CD4-positive, alpha-beta T cell (primary cell): Measurements from ENCODE around the gene HSD17B2. TPM values are rescaled to one million over a fixed set of nuclear protein-coding genes. Genes with fewer than 3 reads are reported as not detected.

Experiments used
- ATAC-seq: fragments of 200-7000 bp; cut with Tn5 transposase; one replicate; pipeline ENCODE4 v1.10.0; 2022; ENCODE audit warnings: mild to moderate bottlenecking; ENCODE audit not compliant: poor library complexity
- CTCF ChIA-PET: fragments of 350-600 bp; sonication (Branson Sonifier 250); formaldehyde crosslinking; loops from one replicate; lab custom pipeline; 2021; ENCODE audit warnings: antibody characterized with exemption, inconsistent platforms; lab: Charles Lee
- POLR2A ChIA-PET: fragments of 350-600 bp; sonication (Branson Sonifier 250); formaldehyde crosslinking; loops from one replicate; lab custom pipeline; 2021; ENCODE audit warnings: antibody characterized with exemption, inconsistent platforms; lab: Charles Lee
- DNase-seq, 14 experiments: peaks; one replicate each; pipeline ENCODE4 v3.0.0-alpha.2; 2013 to 2020; ENCODE audit warnings: mixed read lengths in 2 of 14
- H3K27ac ChIP-seq, 2 donors: one replicate each; pipeline versions ENCODE4 v1.5.1 to v1.7.0; 2013; ENCODE audit warnings: low read length in 2 of 2, low read depth in 1 of 2, mild to moderate bottlenecking in 1 of 2
- H3K27me3 ChIP-seq, 2 experiments: 1 replicate in 1 of 2; 2 replicates in 1 of 2; pipeline versions ENCODE4 v1.6.1 to v1.7.0; 2013; ENCODE audit warnings: low read length in 2 of 2, control low read depth in 1 of 2, mild to moderate bottlenecking in 1 of 2, moderate library complexity in 1 of 2; ENCODE audit not compliant: insufficient read depth in 2 of 2, control insufficient read depth in 1 of 2
- H3K36me3 ChIP-seq: one replicate; pipeline ENCODE4 v1.6.1; 2013; ENCODE audit warnings: low read length, control low read depth; ENCODE audit not compliant: insufficient read depth
- H3K4me1 ChIP-seq: one replicate; pipeline ENCODE4 v1.6.1; 2013; ENCODE audit warnings: low read length, control low read depth; ENCODE audit not compliant: insufficient read depth
- H3K4me3 ChIP-seq: one replicate; pipeline ENCODE4 v1.5.1; 2013; ENCODE audit warnings: mild to moderate bottlenecking, low read length, moderate library complexity
- H3K9me3 ChIP-seq, 2 experiments: 1 replicate in 1 of 2; 2 replicates in 1 of 2; pipeline versions ENCODE4 v1.6.1 to v1.7.0; 2013; ENCODE audit warnings: low read length in 2 of 2, mild to moderate bottlenecking in 2 of 2, control low read depth in 1 of 2, moderate library complexity in 1 of 2; ENCODE audit not compliant: control insufficient read depth in 1 of 2, insufficient read depth in 1 of 2
- H3K27ac Mint-ChIP-seq: one replicate; pipeline ENCODE4 v1.8.0; 2020; ENCODE audit warnings: mixed read lengths
- H3K27me3 Mint-ChIP-seq: one replicate; pipeline ENCODE4 v1.8.0; 2021; ENCODE audit warnings: mixed read lengths
- H3K36me3 Mint-ChIP-seq: one replicate; pipeline ENCODE4 v1.8.0; 2021; ENCODE audit warnings: low read depth, mixed read lengths
- H3K4me1 Mint-ChIP-seq: one replicate; pipeline ENCODE4 v1.8.0; 2021; ENCODE audit warnings: low read depth, mixed read lengths
- H3K4me3 Mint-ChIP-seq: one replicate; pipeline ENCODE4 v1.8.0; 2020; ENCODE audit warnings: mild to moderate bottlenecking, mixed read lengths
- H3K9me3 Mint-ChIP-seq: one replicate; pipeline ENCODE4 v1.8.0; 2020; ENCODE audit warnings: mixed read lengths
- intact Hi-C, 2 experiments: fragments of 100-400 bp; cut with DNase I in 1 of 2; cut with micrococcal nuclease in 1 of 2; formaldehyde crosslinking; loops; one replicate each; pipeline versions ENCODE4 v1.15.1 to v1.9.0; 2023 to 2025; cut with DNase I, micrococcal nuclease
- total RNA-seq, 174 experiments: library from RNA in 2 of 174; stranded (reverse) in 2 of 174; gene quantifications; one replicate each; pipeline ENCODE4 v1.2.3 and lab custom pipeline; 2021 to 2026
- TF ChIP-seq, protein P1 (sequence below): fragments of 200-600 bp; IDR thresholded peaks from one replicate; pipeline ENCODE4 v1.8.0; 2022; ENCODE audit warnings: antibody characterized with exemption, mild to moderate bottlenecking

The HSD17B2 gene
- total RNA-seq, 2 experiments from 2014 or later = not detected

DNA sequence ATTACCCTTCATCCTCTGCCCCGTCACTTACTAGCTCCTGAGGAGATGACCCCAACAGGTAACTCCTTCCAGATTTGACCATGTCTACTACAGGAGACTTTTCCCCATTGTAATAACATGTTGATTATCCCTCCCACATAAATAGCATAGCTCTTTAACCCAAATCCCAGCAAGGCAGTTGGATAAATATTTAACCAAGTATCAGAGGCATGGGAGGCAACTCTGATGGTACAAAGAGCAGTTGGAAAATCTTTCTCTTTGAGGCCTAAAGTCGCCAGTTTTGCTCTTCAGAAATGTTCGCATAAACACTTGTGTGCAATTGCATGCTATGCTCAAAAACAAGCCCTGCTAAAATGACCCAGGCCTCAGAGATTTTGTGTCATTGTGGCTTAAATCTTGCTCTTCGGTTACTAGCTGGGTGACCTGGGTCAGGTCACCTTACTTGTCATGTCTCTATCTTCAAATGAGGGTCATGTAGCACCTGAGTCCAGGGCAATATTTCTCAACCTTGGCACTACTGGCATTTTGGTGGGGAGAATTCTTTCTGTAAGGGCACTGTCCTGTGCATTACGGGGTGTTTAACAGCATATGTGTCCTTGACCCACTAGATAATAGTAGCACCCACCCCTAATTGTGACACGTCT is 48.8 kb downstream of the HSD17B2 start:
- Histone ChIP-seq H3K4me3 (no peak overlapping the region), H3K9me3 (no peaks in the 10 kb centered on the region), H3K4me1 (no peaks in the 10 kb centered on the region), H3K27me3 (peaks cover 0 to 7% of the 10 kb centered on the region in 2 experiments), H3K27ac (no peak overlapping the region), H3K36me3 (no peaks in the 10 kb centered on the region)
- H3K9me3 Mint-ChIP-seq = no peaks in the 10 kb centered on the region
- intact Hi-C loops = no loop called here
- no peak overlapping the region for H3K27ac Mint-ChIP-seq
- no peak overlapping the region for H3K4me3 Mint-ChIP-seq
- ChIA-PET CTCF (interaction anchor here (0.6 kb wide), 1 partner anchor 30 kb away, joined by 3 read pairs; no protein-coding TSS in a partner anchor), POLR2A (no interaction called here)
- H3K4me1 Mint-ChIP-seq = no peaks in the 10 kb centered on the region
- ATAC-seq (no peak), DNase-seq (no peak)
- H3K36me3 Mint-ChIP-seq = no peaks in the 10 kb centered on the region
- peaks cover 17% of the 10 kb centered on the region for H3K27me3 Mint-ChIP-seq
- TF ChIP-seq, protein P1, sequence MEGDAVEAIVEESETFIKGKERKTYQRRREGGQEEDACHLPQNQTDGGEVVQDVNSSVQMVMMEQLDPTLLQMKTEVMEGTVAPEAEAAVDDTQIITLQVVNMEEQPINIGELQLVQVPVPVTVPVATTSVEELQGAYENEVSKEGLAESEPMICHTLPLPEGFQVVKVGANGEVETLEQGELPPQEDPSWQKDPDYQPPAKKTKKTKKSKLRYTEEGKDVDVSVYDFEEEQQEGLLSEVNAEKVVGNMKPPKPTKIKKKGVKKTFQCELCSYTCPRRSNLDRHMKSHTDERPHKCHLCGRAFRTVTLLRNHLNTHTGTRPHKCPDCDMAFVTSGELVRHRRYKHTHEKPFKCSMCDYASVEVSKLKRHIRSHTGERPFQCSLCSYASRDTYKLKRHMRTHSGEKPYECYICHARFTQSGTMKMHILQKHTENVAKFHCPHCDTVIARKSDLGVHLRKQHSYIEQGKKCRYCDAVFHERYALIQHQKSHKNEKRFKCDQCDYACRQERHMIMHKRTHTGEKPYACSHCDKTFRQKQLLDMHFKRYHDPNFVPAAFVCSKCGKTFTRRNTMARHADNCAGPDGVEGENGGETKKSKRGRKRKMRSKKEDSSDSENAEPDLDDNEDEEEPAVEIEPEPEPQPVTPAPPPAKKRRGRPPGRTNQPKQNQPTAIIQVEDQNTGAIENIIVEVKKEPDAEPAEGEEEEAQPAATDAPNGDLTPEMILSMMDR = no peak

DNA sequence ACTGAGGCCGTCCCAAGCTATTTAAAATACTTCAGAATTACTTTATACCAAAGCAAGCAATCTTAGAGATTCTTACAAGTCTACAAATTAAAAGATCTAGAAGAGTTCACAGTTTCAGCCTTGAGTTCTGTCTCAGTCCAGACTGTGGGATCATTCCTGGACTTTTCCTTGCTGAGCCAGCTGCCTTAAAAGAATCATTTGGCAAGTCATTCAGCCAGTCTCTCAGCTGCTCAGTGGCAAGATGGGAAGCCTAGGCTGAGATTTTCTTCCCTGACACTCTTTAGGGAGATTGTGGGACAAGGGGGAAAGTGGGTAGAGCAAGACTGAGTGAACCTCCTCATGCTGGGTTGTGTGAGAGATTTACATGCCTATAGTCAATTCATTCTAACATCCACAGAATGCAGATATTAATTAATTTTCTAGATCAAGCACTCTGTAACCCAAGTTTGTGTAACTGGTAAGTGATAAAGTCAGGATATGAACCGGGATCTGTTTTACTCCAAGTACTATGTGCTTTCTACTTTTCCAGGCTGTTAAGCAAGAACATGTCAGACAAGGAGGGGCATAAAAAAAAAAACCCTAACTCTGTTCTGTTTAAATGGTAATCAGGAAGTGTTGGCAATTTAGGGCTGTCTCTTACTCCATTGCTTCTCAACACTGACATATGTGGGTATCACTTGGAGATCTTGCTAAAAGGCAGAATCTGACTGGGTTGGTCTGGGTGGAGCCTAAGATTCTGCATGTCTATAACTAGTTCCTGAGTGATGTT is 50.1 kb downstream of the HSD17B2 start:
- Histone ChIP-seq H3K27me3 (peaks cover 0 to 4% of the 10 kb centered on the region in 2 experiments), H3K27ac (no peak overlapping the region), H3K9me3 (no peaks in the 10 kb centered on the region), H3K36me3 (no peaks in the 10 kb centered on the region), H3K4me1 (no peaks in the 10 kb centered on the region), H3K4me3 (no peak overlapping the region)
- peaks cover 15% of the 10 kb centered on the region for H3K27me3 Mint-ChIP-seq
- no peaks in the 10 kb centered on the region for H3K9me3 Mint-ChIP-seq
- H3K4me3 Mint-ChIP-seq = no peak overlapping the region
- ChIA-PET POLR2A (no interaction called here), CTCF (no interaction called here)
- H3K27ac Mint-ChIP-seq = no peak overlapping the region
- TF ChIP-seq, protein P1 = no peak
- intact Hi-C loops = no loop called here
- H3K36me3 Mint-ChIP-seq = no peaks in the 10 kb centered on the region
- ATAC-seq = no peak
- H3K4me1 Mint-ChIP-seq = no peaks in the 10 kb centered on the region
- DNase-seq = no peak

DNA sequence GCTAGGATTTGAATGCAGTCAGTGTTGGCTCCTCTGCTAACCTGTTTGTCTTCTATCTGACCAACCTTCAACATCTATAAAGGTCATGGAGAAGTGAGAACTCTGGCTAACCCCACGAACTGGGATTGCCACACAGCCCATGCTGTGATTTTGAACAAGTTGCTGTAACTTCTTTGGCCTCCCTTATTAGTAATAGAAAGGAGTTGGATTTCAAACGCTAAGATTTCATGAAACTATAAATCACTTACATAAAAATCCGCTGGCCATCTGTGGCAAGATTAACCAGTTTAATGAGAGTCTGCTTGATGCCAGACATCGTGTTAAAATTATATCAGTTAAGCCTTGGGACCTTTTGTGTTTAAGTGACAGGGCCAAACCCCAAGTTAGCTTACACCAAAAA is 53.4 kb downstream of the HSD17B2 start:
- Mint-ChIP-seq H3K27ac (no peak overlapping the region), H3K4me1 (no peaks in the 10 kb centered on the region), H3K36me3 (no peaks in the 10 kb centered on the region), H3K9me3 (no peaks in the 10 kb centered on the region), H3K27me3 (peaks cover 5% of the 10 kb centered on the region), H3K4me3 (no peak overlapping the region)
- DNase-seq (no peak), ATAC-seq (no peak)
- H3K27ac ChIP-seq = no peak overlapping the region
- no peaks in the 10 kb centered on the region for H3K4me1 ChIP-seq
- no peak overlapping the region for H3K4me3 ChIP-seq
- no peaks in the 10 kb centered on the region for H3K9me3 ChIP-seq
- ChIA-PET POLR2A (no interaction called here), CTCF (no interaction called here)
- intact Hi-C loops = no loop called here
- TF ChIP-seq, protein P1 = no peak
- peaks cover 4% of the 10 kb centered on the region in 2 experiments for H3K27me3 ChIP-seq
- H3K36me3 ChIP-seq = no peaks in the 10 kb centered on the region
